OCI-LY1 (cell line): ENCODE measurements around the gene CCL16.

Experiments
- EZH2 ChIP-seq: fragments of 200-600 bp; sonication (generic), shearing (Covaris generic); IDR thresholded peaks from 2 replicates; pipeline ENCODE4 v1.8.0; 2017; ENCODE audit warnings: borderline replicate concordance, mixed run types, mild to moderate bottlenecking, antibody characterized with exemption, low read length, moderate library complexity, mixed read lengths
- TF ChIP-seq, protein P1 (sequence below): fragments of 200-600 bp; sonication (generic), shearing (Covaris generic); IDR thresholded peaks from 2 replicates; pipeline ENCODE4 v1.5.1; 2017; ENCODE audit warnings: mild to moderate bottlenecking, antibody characterized with exemption, low read length, moderate library complexity, mixed read lengths

- TF ChIP-seq, protein P1, sequence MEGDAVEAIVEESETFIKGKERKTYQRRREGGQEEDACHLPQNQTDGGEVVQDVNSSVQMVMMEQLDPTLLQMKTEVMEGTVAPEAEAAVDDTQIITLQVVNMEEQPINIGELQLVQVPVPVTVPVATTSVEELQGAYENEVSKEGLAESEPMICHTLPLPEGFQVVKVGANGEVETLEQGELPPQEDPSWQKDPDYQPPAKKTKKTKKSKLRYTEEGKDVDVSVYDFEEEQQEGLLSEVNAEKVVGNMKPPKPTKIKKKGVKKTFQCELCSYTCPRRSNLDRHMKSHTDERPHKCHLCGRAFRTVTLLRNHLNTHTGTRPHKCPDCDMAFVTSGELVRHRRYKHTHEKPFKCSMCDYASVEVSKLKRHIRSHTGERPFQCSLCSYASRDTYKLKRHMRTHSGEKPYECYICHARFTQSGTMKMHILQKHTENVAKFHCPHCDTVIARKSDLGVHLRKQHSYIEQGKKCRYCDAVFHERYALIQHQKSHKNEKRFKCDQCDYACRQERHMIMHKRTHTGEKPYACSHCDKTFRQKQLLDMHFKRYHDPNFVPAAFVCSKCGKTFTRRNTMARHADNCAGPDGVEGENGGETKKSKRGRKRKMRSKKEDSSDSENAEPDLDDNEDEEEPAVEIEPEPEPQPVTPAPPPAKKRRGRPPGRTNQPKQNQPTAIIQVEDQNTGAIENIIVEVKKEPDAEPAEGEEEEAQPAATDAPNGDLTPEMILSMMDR: no peak
- TF ChIP-seq EZH2: no peak
Observed at GRCh38 chr17:35988164-35988563, 6.9 kb upstream of the CCL16 start.
